Inflammatory macrophage treated with lipopolysaccharide for 4 hours (primary cell): ENCODE data around the gene CGNL1.
A peak's percentile ranks its signal among the peaks of the same experiment; 100 is the strongest.

Experiments used
- DNase-seq: peaks from one replicate; pipeline ENCODE4 v3.0.0-alpha.2; 2020

CGNL1 gene

GRCh38 chr15:57500979-57501576 lies 124.8 kb downstream of the CGNL1 start:
- DNase-seq: no peak

- no peak for DNase-seq
These were observed 125.8 kb downstream of the CGNL1 start for GRCh38 chr15:57502116-57502515.

DNA sequence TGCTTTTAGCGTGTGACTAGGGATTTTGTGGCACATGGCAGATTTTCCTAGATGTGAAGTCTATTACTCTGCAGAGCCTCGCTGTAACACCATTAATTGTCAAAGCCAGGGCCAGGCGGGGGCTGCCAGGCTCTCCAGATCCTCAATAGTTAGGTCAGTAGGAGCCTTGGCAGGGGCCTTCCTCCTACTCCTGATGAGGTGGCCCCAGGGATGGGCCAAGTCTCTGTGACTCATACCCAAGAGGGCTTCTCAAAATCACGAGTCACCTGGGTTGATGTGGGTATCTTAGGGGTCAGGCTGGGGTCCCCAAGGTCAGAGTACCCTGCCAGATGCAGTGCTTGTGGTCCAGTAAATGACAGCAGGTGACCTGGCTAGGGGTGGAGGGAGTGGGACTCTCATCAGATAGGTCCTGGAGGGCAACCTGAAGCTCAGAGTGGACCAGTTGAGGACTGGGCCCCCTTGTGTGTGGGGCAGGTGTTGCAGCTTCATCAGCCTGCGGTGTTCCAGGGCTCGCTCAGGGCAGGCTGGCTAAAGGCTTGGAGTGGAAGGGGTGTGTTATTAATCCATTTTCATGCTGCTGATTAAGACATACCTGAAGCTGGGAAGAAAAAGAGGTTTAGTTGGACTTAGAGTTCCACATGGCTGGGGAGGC lies 126.9 kb downstream of the CGNL1 start:
- no peak for DNase-seq

GRCh38 chr15:57503911-57504598 lies 127.8 kb downstream of the CGNL1 start:
- no peak for DNase-seq

- no peak for DNase-seq
These were observed 128.3 kb downstream of the CGNL1 start for GRCh38 chr15:57504599-57504940.

GRCh38 chr15:57505056-57505715 lies 128.9 kb downstream of the CGNL1 start:
- no peak for DNase-seq

- DNase-seq: no peak
These were observed 129.7 kb downstream of the CGNL1 start for GRCh38 chr15:57505949-57506391.

- no peak for DNase-seq
These were observed 130.1 kb downstream of the CGNL1 start for GRCh38 chr15:57506422-57506821.

GRCh38 chr15:57507111-57507510 lies 130.8 kb downstream of the CGNL1 start:
- no peak for DNase-seq

DNA sequence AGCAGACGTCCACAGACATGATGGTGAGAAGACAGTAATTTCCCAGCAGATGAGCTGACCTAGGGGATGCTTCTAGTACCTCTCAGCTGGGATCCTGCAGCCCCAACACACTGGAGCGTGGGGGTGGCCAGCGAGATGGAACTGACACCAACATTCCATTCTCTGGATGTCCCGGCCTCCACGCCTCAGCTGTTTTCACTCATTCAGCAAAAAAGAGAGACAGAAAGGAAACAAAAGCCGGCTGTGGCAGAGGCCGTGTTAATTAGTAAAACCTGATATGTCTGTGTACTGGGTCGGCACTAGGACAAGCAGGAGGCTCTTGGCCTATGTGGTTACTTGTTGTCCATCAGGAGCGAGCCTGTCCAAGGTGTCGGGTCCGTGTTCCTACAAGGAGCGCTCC lies 132.8 kb downstream of the CGNL1 start:
- DNase-seq: no peak

GRCh38 chr15:57509965-57510364 lies 133.7 kb downstream of the CGNL1 start:
- DNase-seq: no peak

- DNase-seq: no peak
These were observed 134.3 kb downstream of the CGNL1 start for GRCh38 chr15:57510647-57511046.

DNA sequence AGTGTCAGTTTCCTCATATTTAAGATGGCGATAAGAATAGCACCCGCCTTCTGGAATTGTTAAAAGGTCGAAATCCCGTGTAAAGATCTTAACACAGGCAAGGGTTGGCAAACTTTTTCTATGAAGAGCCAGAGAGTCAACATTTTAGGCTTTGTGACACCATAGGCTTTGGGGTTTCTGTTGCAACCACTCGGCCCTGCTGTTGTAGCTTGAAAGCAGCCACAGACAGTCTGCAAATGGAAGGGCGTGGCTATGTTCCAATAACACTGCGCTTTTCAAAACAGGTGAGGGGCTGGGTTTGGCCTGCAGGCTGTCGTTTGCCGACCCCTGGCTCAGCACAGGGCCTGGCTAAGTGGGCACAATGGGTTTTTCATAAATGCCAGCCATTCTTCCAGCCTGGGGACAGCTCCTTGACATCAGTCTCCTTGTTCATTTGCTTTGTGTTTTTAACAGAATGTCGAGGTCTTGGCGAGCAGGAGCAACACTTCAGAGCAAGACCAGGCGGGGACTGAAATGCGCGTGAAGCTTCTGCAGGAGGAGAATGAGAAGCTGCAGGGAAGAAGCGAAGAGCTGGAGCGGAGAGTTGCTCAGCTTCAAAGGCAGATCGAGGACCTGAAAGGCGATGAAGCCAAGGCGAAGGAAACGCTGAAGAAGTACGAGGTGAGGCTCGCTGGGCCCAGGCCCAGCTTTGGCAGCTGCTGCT lies 140.2 kb downstream of the CGNL1 start:
- no peak for DNase-seq

GRCh38 chr15:57517030-57517671 lies 140.8 kb downstream of the CGNL1 start:
- DNase-seq: no peak

DNA sequence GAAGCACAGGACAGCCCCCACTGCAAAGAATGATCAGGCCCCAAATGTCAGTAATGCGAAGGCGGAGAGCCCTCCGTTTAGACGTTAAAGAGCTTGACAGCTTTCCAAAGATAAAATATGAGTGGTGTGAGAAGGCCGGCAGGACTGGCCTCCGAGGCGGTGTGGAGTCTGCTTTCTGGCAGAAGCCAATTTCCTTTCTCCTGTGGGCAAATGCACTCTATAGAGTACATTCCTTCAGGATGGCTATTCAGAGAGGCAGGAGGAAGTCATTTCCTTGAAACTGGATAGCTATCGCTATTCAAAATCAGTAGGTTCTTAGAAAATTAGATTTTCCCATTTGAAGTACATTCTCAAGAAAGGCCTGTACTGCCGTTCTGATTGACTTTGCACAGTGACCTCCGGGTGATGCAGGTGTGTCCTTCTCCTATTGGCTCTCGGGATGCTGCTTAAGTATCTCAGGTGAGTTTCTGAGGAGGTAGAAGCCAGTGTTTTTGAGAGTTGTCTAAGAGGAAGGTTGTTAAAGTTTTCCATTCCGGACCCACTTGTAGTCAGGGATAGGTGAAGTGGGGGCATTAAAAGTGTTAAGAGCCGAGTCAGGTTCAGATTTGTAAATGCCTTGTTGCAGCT lies 142.6 kb downstream of the CGNL1 start:
- no peak for DNase-seq

GRCh38 chr15:57519806-57520205 lies 143.5 kb downstream of the CGNL1 start:
- DNase-seq: no peak

DNA sequence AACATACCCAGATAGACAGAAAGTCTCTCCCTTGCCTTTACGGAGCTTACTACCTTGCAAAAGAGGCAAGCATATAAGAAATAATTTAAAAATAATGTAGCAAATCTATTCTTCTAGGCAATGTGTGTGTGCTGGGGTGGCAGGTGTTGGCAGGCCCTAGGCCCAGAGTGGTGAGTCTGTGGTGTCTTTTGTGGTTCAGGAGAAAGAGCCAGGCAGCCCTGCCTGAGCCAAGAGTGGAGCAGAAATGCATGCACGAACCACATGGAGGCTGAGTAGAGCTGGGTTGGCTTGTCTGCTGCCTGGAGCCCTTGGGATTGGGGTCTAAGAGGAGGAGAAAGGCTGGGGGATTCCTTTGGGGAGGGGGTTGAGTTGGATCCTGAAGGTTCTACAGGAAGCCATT lies 145.2 kb downstream of the CGNL1 start:
- DNase-seq: no peak

DNA sequence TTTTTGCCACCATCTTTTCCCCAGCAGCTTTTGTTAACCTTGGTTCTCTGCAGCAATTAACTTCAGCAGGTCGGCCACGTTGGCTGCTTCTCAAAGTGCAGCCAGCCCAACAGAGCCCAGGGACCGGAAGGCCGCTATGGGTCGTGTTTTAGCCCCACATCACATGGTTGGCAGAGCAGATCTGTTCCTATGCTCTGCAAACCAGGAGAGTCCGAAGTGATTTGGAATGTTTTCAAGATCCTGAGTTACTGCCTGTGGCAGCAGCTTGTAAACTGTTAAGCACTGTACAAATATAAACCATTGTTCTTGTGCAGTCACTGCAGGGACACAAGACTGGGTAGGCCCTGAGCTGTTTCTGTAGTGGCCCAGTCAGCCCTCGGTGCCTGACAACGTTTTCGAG lies 145.8 kb downstream of the CGNL1 start:
- DNase-seq: no peak

- DNase-seq: no peak
These were observed 149.3 kb downstream of the CGNL1 start for GRCh38 chr15:57525581-57525980.

GRCh38 chr15:57526076-57526475 lies 149.8 kb downstream of the CGNL1 start:
- no peak for DNase-seq

GRCh38 chr15:57526615-57527014 lies 150.3 kb downstream of the CGNL1 start:
- no peak for DNase-seq

DNA sequence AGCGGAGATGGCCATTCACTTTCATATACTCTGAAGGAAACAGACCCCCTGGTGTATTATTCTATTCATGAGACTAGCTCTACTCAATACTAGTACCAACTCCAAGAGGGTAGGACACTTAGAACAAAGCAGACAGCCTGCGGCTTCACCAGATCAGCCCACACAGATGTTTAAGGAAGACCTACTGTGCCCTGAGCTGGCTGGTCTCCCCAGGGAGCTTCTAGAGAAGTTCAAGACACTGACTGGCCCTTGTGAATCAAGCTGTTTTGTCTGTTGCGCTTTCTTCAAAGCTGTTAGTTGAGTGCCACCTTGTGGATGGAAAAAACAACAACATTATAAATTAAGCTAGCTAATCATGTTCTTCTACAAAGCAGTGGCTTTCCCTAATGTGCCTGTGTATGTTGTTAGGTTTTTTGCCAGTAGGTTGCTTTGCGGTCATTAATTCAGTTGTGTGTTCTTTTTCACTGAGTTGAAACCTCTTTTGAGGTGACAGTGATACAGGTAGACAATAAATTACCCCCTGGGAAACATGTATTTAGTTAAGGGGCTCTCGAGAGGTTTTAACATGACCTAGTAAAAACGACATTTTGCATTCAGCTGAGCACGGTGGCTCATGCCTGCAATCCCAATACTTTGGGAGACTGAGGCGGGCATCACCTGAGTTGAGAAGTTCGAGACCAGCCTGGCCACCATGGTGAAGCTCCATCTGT lies 151.2 kb downstream of the CGNL1 start:
- peak; percentile 72 for DNase-seq
